A673 (cell line): ENCODE results near the gene PPAN.

Experiments
- CTCF ChIP-seq: fragments of 300-800, 200-600 bp; sonication (generic); conservative IDR thresholded peaks from 2 replicates; pipeline ENCODE4 v1.5.1; 2017; ENCODE audit warnings: low read depth, mild to moderate bottlenecking, antibody characterized with exemption, low read length, moderate library complexity, mixed read lengths
- EZH2 ChIP-seq: fragments of 200-600 bp; sonication (generic); IDR thresholded peaks from 2 replicates; pipeline ENCODE4 v1.6.1; 2017; ENCODE audit warnings: borderline replicate concordance, low read depth, mild to moderate bottlenecking, mixed read lengths, antibody characterized with exemption, low read length; ENCODE audit not compliant: poor library complexity, severe bottlenecking

- TF ChIP-seq CTCF (no peak), EZH2 (no peak)
Measured at GRCh38 chr19:10096615-10096963, 9.6 kb upstream of the PPAN start.
